Sigmoid colon (tissue), 4 donors: Measurements from ENCODE around the gene ZNF581.

ENCODE experiments used
- CTCF ChIP-seq, 4 experiments: fragments of 450-650 bp in 3 of 4; fragments of 200-600 bp in 1 of 4; IDR thresholded peaks; one replicate each; pipeline ENCODE4 v1.5.1; 2016 to 2019; ENCODE audit warnings: antibody characterized with exemption in 4 of 4, mild to moderate bottlenecking in 3 of 4, moderate library complexity in 2 of 4
- EP300 ChIP-seq, 4 donors: sonication (generic); formaldehyde crosslinking; IDR thresholded peaks; one replicate each; pipeline ENCODE4 v1.6.1; 2017; ENCODE audit warnings: antibody characterized with exemption in 4 of 4
- POLR2AphosphoS5 ChIP-seq, 4 donors: sonication (generic); formaldehyde crosslinking; IDR thresholded peaks; one replicate each; pipeline ENCODE4 v1.6.1; 2017; ENCODE audit warnings: antibody characterized with exemption in 4 of 4

GRCh38 chr19:55622242-55622969 is 21.0 kb upstream of the ZNF581 start:
- no peak for TF ChIP-seq EP300 (IDR thresholded peaks at IDR 0.05)
- no peak for TF ChIP-seq CTCF (IDR thresholded peaks at IDR 0.05)
- no peak for TF ChIP-seq POLR2AphosphoS5 (IDR thresholded peaks at IDR 0.05)
